HEK293 (cell line): ENCODE data around the gene YPEL4.

ENCODE experiments used
- GFI1B ChIP-seq: fragments of 450-650 bp; formaldehyde crosslinking; IDR thresholded peaks from 2 replicates; pipeline ENCODE4 v1.5.1; 2016; ENCODE audit warnings: missing biosample characterization, missing genetic modification characterization
- KLF16 ChIP-seq: fragments of 450-650 bp; formaldehyde crosslinking; IDR thresholded peaks from 2 replicates; pipeline ENCODE4 v1.5.1; 2017; ENCODE audit warnings: missing biosample characterization, missing genetic modification characterization
- KLF9 ChIP-seq: fragments of 450-650 bp; formaldehyde crosslinking; IDR thresholded peaks from 2 replicates; pipeline ENCODE4 v1.5.1; 2016; ENCODE audit warnings: missing biosample characterization, missing genetic modification characterization, low read depth
- OVOL3 ChIP-seq: fragments of 450-650 bp; formaldehyde crosslinking; IDR thresholded peaks from 2 replicates; pipeline ENCODE4 v1.5.1; 2016; ENCODE audit warnings: missing biosample characterization, missing genetic modification characterization
- ZBTB44 ChIP-seq: fragments of 450-650 bp; IDR thresholded peaks from 2 replicates; pipeline ENCODE4 v1.5.1; 2018; ENCODE audit warnings: missing biosample characterization, mild to moderate bottlenecking, missing genetic modification characterization
- ZBTB8A ChIP-seq: fragments of 450-650 bp; formaldehyde crosslinking; IDR thresholded peaks from 2 replicates; pipeline ENCODE4 v1.5.1; 2016; ENCODE audit warnings: missing biosample characterization, missing genetic modification characterization
- ZNF184 ChIP-seq: fragments of 450-650 bp; IDR thresholded peaks from 2 replicates; pipeline ENCODE4 v1.5.1; 2018; ENCODE audit warnings: missing biosample characterization, mild to moderate bottlenecking, missing genetic modification characterization
- ZNF2 ChIP-seq: fragments of 450-650 bp; formaldehyde crosslinking; IDR thresholded peaks from 2 replicates; pipeline ENCODE4 v1.5.1; 2016; ENCODE audit warnings: missing biosample characterization, missing genetic modification characterization
- ZNF211 ChIP-seq: fragments of 450-650 bp; formaldehyde crosslinking; IDR thresholded peaks from 2 replicates; pipeline ENCODE4 v1.5.1; 2016; ENCODE audit warnings: low read depth, missing biosample characterization, missing genetic modification characterization
- ZNF239 ChIP-seq: fragments of 450-650 bp; formaldehyde crosslinking; IDR thresholded peaks from 2 replicates; pipeline ENCODE4 v1.5.1; 2016; ENCODE audit warnings: missing biosample characterization, missing genetic modification characterization
- ZNF24 ChIP-seq: fragments of 450-650 bp; formaldehyde crosslinking; IDR thresholded peaks from 2 replicates; pipeline ENCODE4 v1.5.1; 2016; ENCODE audit warnings: missing biosample characterization, missing genetic modification characterization
- ZNF335 ChIP-seq: fragments of 450-650 bp; formaldehyde crosslinking; conservative IDR thresholded peaks from 2 replicates; pipeline ENCODE4 v1.5.1; 2016; ENCODE audit warnings: missing biosample characterization, missing genetic modification characterization
- ZNF37A ChIP-seq: fragments of 450-650 bp; IDR thresholded peaks from 2 replicates; pipeline ENCODE4 v1.5.1; 2018; ENCODE audit warnings: missing biosample characterization, missing genetic modification characterization
- ZNF391 ChIP-seq: fragments of 450-650 bp; formaldehyde crosslinking; IDR thresholded peaks from 2 replicates; pipeline ENCODE4 v1.5.1; 2016; ENCODE audit warnings: low read depth, missing biosample characterization, missing genetic modification characterization, borderline replicate concordance
- ZNF521 ChIP-seq: fragments of 450-650 bp; formaldehyde crosslinking; IDR thresholded peaks from 2 replicates; pipeline ENCODE4 v1.5.1; 2017; ENCODE audit warnings: missing biosample characterization, mild to moderate bottlenecking, missing genetic modification characterization
- ZNF529 ChIP-seq: fragments of 450-650 bp; formaldehyde crosslinking; IDR thresholded peaks from 2 replicates; pipeline ENCODE4 v1.5.1; 2017; ENCODE audit warnings: missing genetic modification characterization, missing biosample characterization; ENCODE audit not compliant: insufficient replicate concordance
- ZNF549 ChIP-seq: fragments of 450-650 bp; IDR thresholded peaks from 2 replicates; pipeline ENCODE4 v1.5.1; 2018; ENCODE audit warnings: missing biosample characterization, missing genetic modification characterization, mild to moderate bottlenecking, inconsistent platforms, moderate library complexity
- ZNF558 ChIP-seq: fragments of 450-650 bp; formaldehyde crosslinking; IDR thresholded peaks from 2 replicates; pipeline ENCODE4 v1.5.1; 2016; ENCODE audit warnings: missing biosample characterization, missing genetic modification characterization
- ZNF843 ChIP-seq: fragments of 450-650 bp; formaldehyde crosslinking; IDR thresholded peaks from 2 replicates; pipeline ENCODE4 v1.5.1; 2016; ENCODE audit warnings: missing biosample characterization, missing genetic modification characterization
- TF ChIP-seq, protein P1 (sequence below): fragments of 450-650 bp; formaldehyde crosslinking; IDR thresholded peaks from 2 replicates; pipeline ENCODE4 v1.5.1; 2016; ENCODE audit warnings: missing biosample characterization, missing genetic modification characterization
- TF ChIP-seq, protein P2 (sequence below): fragments of 450-650 bp; formaldehyde crosslinking; conservative IDR thresholded peaks from 2 replicates; pipeline ENCODE4 v1.5.1; 2016; ENCODE audit warnings: low read depth, missing biosample characterization, missing genetic modification characterization
- TF ChIP-seq, protein P3 (sequence below): fragments of 450-650 bp; formaldehyde crosslinking; IDR thresholded peaks from 2 replicates; pipeline ENCODE4 v1.5.1; 2016; ENCODE audit warnings: missing biosample characterization, missing genetic modification characterization, borderline replicate concordance
- TF ChIP-seq, protein P4 (sequence below): fragments of 450-650 bp; formaldehyde crosslinking; IDR thresholded peaks from 2 replicates; pipeline ENCODE4 v1.5.1; 2016; ENCODE audit warnings: missing biosample characterization, missing genetic modification characterization
- TF ChIP-seq, protein P5 (sequence below): fragments of 450-650 bp; formaldehyde crosslinking; IDR thresholded peaks from 2 replicates; pipeline ENCODE4 v1.5.1; 2016; ENCODE audit warnings: missing biosample characterization, missing genetic modification characterization

The YPEL4 gene

DNA sequence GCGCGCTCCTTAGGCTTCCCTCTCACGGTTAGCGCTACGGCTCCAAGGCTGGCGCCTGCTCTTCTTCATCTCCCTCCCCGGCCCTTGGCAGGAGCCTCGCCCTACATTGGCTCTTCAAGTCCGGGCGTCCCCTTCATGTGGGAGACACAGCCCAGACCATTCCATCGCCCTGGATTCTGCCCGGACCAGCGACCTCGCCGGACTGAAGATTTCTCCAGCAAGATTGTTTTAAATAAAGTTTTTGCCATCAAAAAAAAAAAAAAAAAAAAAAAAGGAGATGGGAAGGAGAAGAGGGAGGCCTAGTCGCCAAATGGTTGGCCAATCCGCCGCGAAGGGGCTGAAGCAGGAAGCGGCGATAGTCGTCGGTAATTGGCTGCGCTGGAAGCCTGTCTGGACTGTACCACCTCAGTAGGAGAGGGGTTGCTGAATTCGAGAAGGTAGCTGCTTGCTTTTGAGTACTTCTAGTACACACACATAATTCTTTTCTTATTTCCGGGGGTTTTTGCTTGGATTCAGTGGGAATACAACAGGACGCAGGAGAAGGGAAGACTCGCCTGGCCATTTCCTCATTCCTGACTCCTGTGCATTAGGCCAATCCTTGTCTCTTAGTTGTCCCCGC lies 17.5 kb upstream of the YPEL4 start (continued):
- TF ChIP-seq, protein P1, sequence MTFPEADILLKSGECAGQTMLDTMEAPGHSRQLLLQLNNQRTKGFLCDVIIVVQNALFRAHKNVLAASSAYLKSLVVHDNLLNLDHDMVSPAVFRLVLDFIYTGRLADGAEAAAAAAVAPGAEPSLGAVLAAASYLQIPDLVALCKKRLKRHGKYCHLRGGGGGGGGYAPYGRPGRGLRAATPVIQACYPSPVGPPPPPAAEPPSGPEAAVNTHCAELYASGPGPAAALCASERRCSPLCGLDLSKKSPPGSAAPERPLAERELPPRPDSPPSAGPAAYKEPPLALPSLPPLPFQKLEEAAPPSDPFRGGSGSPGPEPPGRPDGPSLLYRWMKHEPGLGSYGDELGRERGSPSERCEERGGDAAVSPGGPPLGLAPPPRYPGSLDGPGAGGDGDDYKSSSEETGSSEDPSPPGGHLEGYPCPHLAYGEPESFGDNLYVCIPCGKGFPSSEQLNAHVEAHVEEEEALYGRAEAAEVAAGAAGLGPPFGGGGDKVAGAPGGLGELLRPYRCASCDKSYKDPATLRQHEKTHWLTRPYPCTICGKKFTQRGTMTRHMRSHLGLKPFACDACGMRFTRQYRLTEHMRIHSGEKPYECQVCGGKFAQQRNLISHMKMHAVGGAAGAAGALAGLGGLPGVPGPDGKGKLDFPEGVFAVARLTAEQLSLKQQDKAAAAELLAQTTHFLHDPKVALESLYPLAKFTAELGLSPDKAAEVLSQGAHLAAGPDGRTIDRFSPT: no peak
- TF ChIP-seq ZNF843 (tag by site-specific recombination) (peak; percentile 26; the same call in 1 of the 2 replicates), ZNF239 (tag by site-specific recombination) (no peak), KLF16 (tag by site-specific recombination) (peak; percentile 63; the same call in 1 of the 2 replicates), KLF9 (tag by site-specific recombination) (0 out of 2 replicates have a peak, but pooled peaks have one; percentile 26), ZNF184 (no peak), ZNF549 (tag by site-specific recombination) (no peak), ZNF211 (tag by site-specific recombination) (no peak), ZNF558 (tag by site-specific recombination) (no peak), GFI1B (no peak), ZBTB8A (0 out of 2 replicates have a peak, but pooled peaks have one; percentile 22), ZNF37A (tag by site-specific recombination) (no peak), ZBTB44 (no peak), ZNF391 (tag by site-specific recombination) (0 out of 2 replicates have a peak, but pooled peaks have one; percentile 28), ZNF521 (no peak), ZNF335 (tag by site-specific recombination) (peak; percentile 69), OVOL3 (tag by site-specific recombination) (no peak), ZNF2 (peak; percentile 29; the same call in 1 of the 2 replicates), ZNF529 (tag by site-specific recombination) (no peak), ZNF24 (0 out of 2 replicates have a peak, but pooled peaks have one; percentile 35)
- TF ChIP-seq, protein P2, sequence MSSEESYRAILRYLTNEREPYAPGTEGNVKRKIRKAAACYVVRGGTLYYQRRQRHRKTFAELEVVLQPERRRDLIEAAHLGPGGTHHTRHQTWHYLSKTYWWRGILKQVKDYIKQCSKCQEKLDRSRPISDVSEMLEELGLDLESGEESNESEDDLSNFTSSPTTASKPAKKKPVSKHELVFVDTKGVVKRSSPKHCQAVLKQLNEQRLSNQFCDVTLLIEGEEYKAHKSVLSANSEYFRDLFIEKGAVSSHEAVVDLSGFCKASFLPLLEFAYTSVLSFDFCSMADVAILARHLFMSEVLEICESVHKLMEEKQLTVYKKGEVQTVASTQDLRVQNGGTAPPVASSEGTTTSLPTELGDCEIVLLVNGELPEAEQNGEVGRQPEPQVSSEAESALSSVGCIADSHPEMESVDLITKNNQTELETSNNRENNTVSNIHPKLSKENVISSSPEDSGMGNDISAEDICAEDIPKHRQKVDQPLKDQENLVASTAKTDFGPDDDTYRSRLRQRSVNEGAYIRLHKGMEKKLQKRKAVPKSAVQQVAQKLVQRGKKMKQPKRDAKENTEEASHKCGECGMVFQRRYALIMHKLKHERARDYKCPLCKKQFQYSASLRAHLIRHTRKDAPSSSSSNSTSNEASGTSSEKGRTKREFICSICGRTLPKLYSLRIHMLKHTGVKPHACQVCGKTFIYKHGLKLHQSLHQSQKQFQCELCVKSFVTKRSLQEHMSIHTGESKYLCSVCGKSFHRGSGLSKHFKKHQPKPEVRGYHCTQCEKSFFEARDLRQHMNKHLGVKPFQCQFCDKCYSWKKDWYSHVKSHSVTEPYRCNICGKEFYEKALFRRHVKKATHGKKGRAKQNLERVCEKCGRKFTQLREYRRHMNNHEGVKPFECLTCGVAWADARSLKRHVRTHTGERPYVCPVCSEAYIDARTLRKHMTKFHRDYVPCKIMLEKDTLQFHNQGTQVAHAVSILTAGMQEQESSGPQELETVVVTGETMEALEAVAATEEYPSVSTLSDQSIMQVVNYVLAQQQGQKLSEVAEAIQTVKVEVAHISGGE (tag by site-specific recombination): peak; percentile 93
- TF ChIP-seq, protein P3, sequence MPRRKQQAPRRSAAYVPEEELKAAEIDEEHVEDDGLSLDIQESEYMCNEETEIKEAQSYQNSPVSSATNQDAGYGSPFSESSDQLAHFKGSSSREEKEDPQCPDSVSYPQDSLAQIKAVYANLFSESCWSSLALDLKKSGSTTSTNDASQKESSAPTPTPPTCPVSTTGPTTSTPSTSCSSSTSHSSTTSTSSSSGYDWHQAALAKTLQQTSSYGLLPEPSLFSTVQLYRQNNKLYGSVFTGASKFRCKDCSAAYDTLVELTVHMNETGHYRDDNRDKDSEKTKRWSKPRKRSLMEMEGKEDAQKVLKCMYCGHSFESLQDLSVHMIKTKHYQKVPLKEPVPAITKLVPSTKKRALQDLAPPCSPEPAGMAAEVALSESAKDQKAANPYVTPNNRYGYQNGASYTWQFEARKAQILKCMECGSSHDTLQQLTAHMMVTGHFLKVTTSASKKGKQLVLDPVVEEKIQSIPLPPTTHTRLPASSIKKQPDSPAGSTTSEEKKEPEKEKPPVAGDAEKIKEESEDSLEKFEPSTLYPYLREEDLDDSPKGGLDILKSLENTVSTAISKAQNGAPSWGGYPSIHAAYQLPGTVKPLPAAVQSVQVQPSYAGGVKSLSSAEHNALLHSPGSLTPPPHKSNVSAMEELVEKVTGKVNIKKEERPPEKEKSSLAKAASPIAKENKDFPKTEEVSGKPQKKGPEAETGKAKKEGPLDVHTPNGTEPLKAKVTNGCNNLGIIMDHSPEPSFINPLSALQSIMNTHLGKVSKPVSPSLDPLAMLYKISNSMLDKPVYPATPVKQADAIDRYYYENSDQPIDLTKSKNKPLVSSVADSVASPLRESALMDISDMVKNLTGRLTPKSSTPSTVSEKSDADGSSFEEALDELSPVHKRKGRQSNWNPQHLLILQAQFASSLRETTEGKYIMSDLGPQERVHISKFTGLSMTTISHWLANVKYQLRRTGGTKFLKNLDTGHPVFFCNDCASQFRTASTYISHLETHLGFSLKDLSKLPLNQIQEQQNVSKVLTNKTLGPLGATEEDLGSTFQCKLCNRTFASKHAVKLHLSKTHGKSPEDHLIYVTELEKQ: no peak
- TF ChIP-seq, protein P4, sequence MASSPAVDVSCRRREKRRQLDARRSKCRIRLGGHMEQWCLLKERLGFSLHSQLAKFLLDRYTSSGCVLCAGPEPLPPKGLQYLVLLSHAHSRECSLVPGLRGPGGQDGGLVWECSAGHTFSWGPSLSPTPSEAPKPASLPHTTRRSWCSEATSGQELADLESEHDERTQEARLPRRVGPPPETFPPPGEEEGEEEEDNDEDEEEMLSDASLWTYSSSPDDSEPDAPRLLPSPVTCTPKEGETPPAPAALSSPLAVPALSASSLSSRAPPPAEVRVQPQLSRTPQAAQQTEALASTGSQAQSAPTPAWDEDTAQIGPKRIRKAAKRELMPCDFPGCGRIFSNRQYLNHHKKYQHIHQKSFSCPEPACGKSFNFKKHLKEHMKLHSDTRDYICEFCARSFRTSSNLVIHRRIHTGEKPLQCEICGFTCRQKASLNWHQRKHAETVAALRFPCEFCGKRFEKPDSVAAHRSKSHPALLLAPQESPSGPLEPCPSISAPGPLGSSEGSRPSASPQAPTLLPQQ (tag by site-specific recombination): 0 out of 2 replicates have a peak, but pooled peaks have one; percentile 15
- TF ChIP-seq, protein P5, sequence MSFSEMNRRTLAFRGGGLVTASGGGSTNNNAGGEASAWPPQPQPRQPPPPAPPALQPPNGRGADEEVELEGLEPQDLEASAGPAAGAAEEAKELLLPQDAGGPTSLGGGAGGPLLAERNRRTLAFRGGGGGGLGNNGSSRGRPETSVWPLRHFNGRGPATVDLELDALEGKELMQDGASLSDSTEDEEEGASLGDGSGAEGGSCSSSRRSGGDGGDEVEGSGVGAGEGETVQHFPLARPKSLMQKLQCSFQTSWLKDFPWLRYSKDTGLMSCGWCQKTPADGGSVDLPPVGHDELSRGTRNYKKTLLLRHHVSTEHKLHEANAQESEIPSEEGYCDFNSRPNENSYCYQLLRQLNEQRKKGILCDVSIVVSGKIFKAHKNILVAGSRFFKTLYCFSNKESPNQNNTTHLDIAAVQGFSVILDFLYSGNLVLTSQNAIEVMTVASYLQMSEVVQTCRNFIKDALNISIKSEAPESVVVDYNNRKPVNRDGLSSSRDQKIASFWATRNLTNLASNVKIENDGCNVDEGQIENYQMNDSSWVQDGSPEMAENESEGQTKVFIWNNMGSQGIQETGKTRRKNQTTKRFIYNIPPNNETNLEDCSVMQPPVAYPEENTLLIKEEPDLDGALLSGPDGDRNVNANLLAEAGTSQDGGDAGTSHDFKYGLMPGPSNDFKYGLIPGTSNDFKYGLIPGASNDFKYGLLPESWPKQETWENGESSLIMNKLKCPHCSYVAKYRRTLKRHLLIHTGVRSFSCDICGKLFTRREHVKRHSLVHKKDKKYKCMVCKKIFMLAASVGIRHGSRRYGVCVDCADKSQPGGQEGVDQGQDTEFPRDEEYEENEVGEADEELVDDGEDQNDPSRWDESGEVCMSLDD: no peak
